HCT116 (cell line): ENCODE data around the gene CRYGN. TPM values are rescaled to one million over a fixed set of nuclear protein-coding genes. Genes with fewer than 3 reads are reported as not detected.

Experiments
- ATAC-seq: fragments of 200-7000 bp; cut with Tn5 transposase; 2 replicates; pipeline ENCODE4 v1.9.1; 2020; ENCODE audit warnings: mild to moderate bottlenecking, moderate library complexity
- BruUV-seq: library from RNA; stranded (reverse); fragments of 400-500 nt; replicated peaks from 2 replicates; lab custom pipeline; 2021; lab: Mats Ljungman, UMichigan
- CTCF ChIA-PET: fragments of 300-600 bp; sonication (Branson Sonifier 250); formaldehyde crosslinking; loops from one replicate; lab custom pipeline; 2021; ENCODE audit warnings: antibody characterized with exemption; lab: Charles Lee
- POLR2A ChIA-PET: fragments of 300-600, 350-600 bp; sonication (Branson Sonifier 250); formaldehyde crosslinking; loops from one replicate; lab custom pipeline; 2021; ENCODE audit warnings: antibody characterized with exemption; lab: Charles Lee
- RAD21 ChIA-PET, 2 experiments: fragments of 300-600 bp; sonication (Branson Sonifier 250); formaldehyde crosslinking; loops; one replicate each; lab custom pipeline; 2023; ENCODE audit warnings: low total read pairs in 2 of 2; ENCODE audit not compliant: uncharacterized antibody in 2 of 2, unreplicated experiment in 2 of 2, low non-redundant PET in 1 of 2; lab: Charles Lee
- DNase-seq: peaks from one replicate; pipeline ENCODE4 v3.0.0-alpha.2; 2010; ENCODE audit warnings: low read depth, low spot score
- H2AFZ ChIP-seq: fragments of 200-600 bp; shearing (Covaris generic), sonication (generic); 2 replicates; pipeline ENCODE4 v1.6.1; 2017; ENCODE audit warnings: low read depth, mixed run types, mixed read lengths, antibody characterized with exemption, low read length; ENCODE audit not compliant: poor library complexity, severe bottlenecking
- H3K27ac ChIP-seq: 2 replicates; pipeline ENCODE4 v1.5.1; 2012; ENCODE audit warnings: low read depth, low read length
- H3K27me3 ChIP-seq: fragments of 200-600 bp; sonication (generic); 2 replicates; pipeline ENCODE4 v1.6.1; 2016; ENCODE audit warnings: mixed run types, low read length, mixed read lengths; ENCODE audit not compliant: insufficient read depth
- H3K36me3 ChIP-seq, 2 experiments: fragments of 200-500 bp in 1 of 2; fragments of 200-600 bp in 1 of 2; sonication (Bioruptor generic) in 1 of 2; sonication (generic) in 1 of 2; 2 replicates each; pipeline versions ENCODE4 v1.5.1 to v1.6.1; 2014 to 2016; ENCODE audit warnings: low read length in 2 of 2, inconsistent platforms in 1 of 2, mixed read lengths in 1 of 2, mixed run types in 1 of 2; ENCODE audit not compliant: insufficient read depth in 2 of 2, control insufficient read depth in 1 of 2
- H3K4me1 ChIP-seq, 2 experiments: fragments of 200-600 bp in 1 of 2; sonication (generic) in 1 of 2; 2 replicates each; pipeline versions ENCODE4 v1.5.1 to v1.6.1; 2012 to 2017; ENCODE audit warnings: low read length in 2 of 2, inconsistent platforms in 1 of 2, mild to moderate bottlenecking in 1 of 2, mixed read lengths in 1 of 2, mixed run types in 1 of 2, moderate library complexity in 1 of 2; ENCODE audit not compliant: insufficient read depth in 2 of 2, control insufficient read depth in 1 of 2
- H3K4me2 ChIP-seq: fragments of 200-600 bp; sonication (generic); 2 replicates; pipeline ENCODE4 v1.6.1; 2017; ENCODE audit warnings: mixed run types, low read length, mixed read lengths
- H3K4me3 ChIP-seq, 2 experiments: fragments of 200-600 bp in 1 of 2; sonication (generic) in 1 of 2; replicated peaks in 1 of 2; 2 replicates each; pipeline ENCODE4 v1.5.1; 2011 to 2016; ENCODE audit warnings: low read length in 2 of 2, control low read depth in 1 of 2, low read depth in 1 of 2, mild to moderate bottlenecking in 1 of 2, mixed read lengths in 1 of 2, mixed run types in 1 of 2
- H3K79me2 ChIP-seq: fragments of 200-600 bp; sonication (generic); 2 replicates; pipeline ENCODE4 v1.6.1; 2017; ENCODE audit warnings: mild to moderate bottlenecking, mixed run types, low read length, moderate library complexity, mixed read lengths; ENCODE audit not compliant: insufficient read depth
- H3K9ac ChIP-seq: fragments of 200-600 bp; sonication (generic); 2 replicates; pipeline ENCODE4 v1.6.1; 2016; ENCODE audit warnings: low read length, mixed read lengths
- H3K9me2 ChIP-seq: fragments of 200-600 bp; sonication (generic), shearing (Covaris generic); 2 replicates; pipeline ENCODE4 v1.6.1; 2017; ENCODE audit warnings: mixed run types, mild to moderate bottlenecking, moderate library complexity; ENCODE audit not compliant: insufficient read depth
- H3K9me3 ChIP-seq, 2 experiments: fragments of 200-500 bp in 1 of 2; fragments of 200-600 bp in 1 of 2; sonication (Bioruptor generic) in 1 of 2; sonication (generic) in 1 of 2; 2 replicates each; pipeline ENCODE4 v1.6.1; 2014 to 2017; ENCODE audit warnings: low read length in 2 of 2, mixed read lengths in 2 of 2, inconsistent platforms in 1 of 2, low read depth in 1 of 2, mild to moderate bottlenecking in 1 of 2, mixed run types in 1 of 2, moderate library complexity in 1 of 2; ENCODE audit not compliant: control insufficient read depth in 1 of 2, insufficient read depth in 1 of 2
- H4K20me1 ChIP-seq: fragments of 200-600 bp; sonication (generic), shearing (Covaris generic); 2 replicates; pipeline ENCODE4 v1.6.1; 2017; ENCODE audit warnings: mixed run types, mild to moderate bottlenecking, moderate library complexity; ENCODE audit not compliant: insufficient read depth
- ATF3 ChIP-seq: IDR thresholded peaks from 2 replicates; pipeline ENCODE4 v1.6.1; 2012
- CBX3 ChIP-seq: IDR thresholded peaks from 2 replicates; pipeline ENCODE4 v1.6.1; 2012; ENCODE audit warnings: low read depth
- EGR1 ChIP-seq: IDR thresholded peaks from 2 replicates; pipeline ENCODE4 v1.6.1; 2012; ENCODE audit warnings: low read depth
- ELF1 ChIP-seq: IDR thresholded peaks from 2 replicates; pipeline ENCODE4 v1.6.1; 2012; ENCODE audit warnings: low read depth, borderline replicate concordance
- EZH2phosphoT487 ChIP-seq: fragments of 200-600 bp; IDR thresholded peaks from 2 replicates; pipeline ENCODE4 v1.6.1; 2018; ENCODE audit warnings: antibody characterized with exemption, borderline replicate concordance
- FOSL1 ChIP-seq: IDR thresholded peaks from 2 replicates; pipeline ENCODE4 v1.6.1; 2012; ENCODE audit warnings: low read depth
- MAX ChIP-seq: IDR thresholded peaks from 2 replicates; pipeline ENCODE4 v1.6.1; 2012
- POLR2AphosphoS5 ChIP-seq: IDR thresholded peaks from 2 replicates; pipeline ENCODE4 v1.6.1; 2011; ENCODE audit warnings: mild to moderate bottlenecking, low read depth, low read length, moderate library complexity
- RAD21 ChIP-seq: IDR thresholded peaks from 2 replicates; pipeline ENCODE4 v1.6.1; 2012; ENCODE audit warnings: low read depth, mild to moderate bottlenecking
- REST ChIP-seq: IDR thresholded peaks from 2 replicates; pipeline ENCODE4 v1.6.1; 2012; ENCODE audit warnings: low read depth
- SP1 ChIP-seq: IDR thresholded peaks from 2 replicates; pipeline ENCODE4 v1.6.1; 2012; ENCODE audit warnings: low read depth
- SRF ChIP-seq: IDR thresholded peaks from 2 replicates; pipeline ENCODE4 v1.6.1; 2012; ENCODE audit warnings: low read depth
- TCF7L2 ChIP-seq: IDR thresholded peaks from 2 replicates; pipeline ENCODE4 v1.7.0; 2011; ENCODE audit warnings: borderline replicate concordance, inconsistent platforms; ENCODE audit not compliant: insufficient read depth, insufficient read length; ENCODE audit errors: extremely low read depth
- YY1 ChIP-seq: IDR thresholded peaks from 2 replicates; pipeline ENCODE4 v1.6.1; 2011; ENCODE audit warnings: low read length, low read depth, moderate library complexity, mild to moderate bottlenecking; ENCODE audit not compliant: insufficient replicate concordance; ENCODE audit errors: extremely low read depth
- ZFX ChIP-seq: fragments of 450-650 bp; IDR thresholded peaks from 2 replicates; pipeline ENCODE4 v1.6.1; 2017
- intact Hi-C: fragments of 100-400 bp; cut with micrococcal nuclease; formaldehyde crosslinking; loops from 2 replicates; pipeline ENCODE4 v1.10.0; 2022
- total RNA-seq: library from RNA; stranded (reverse); gene quantifications from one replicate; pipeline ENCODE4 v1.2.1, GENCODE V29; 2021; ENCODE audit not compliant: unreplicated experiment

CRYGN gene
- total RNA-seq, 1 experiment from 2014 or later = not detected

GRCh38 chr7:151397026-151397425 lies 42.9 kb downstream of the CRYGN start:
- CTCF ChIA-PET = no interaction called here
- RAD21 ChIA-PET = no interaction called here
- POLR2A ChIA-PET = no interaction called here
- Histone ChIP-seq H3K9me2 (no peaks in the 10 kb centered on the region), H3K36me3 (no peaks in the 10 kb centered on the region), H2AFZ (no peak overlapping the region), H3K4me1 (peaks cover 0 to 14% of the 10 kb centered on the region in 2 experiments; a peak in 2 of 4 replicates), H3K9me3 (no peaks in the 10 kb centered on the region), H3K4me3 (no peak overlapping the region), H4K20me1 (no peaks in the 10 kb centered on the region), H3K9ac (no peak overlapping the region), H3K79me2 (no peaks in the 10 kb centered on the region), H3K27ac (no peak overlapping the region), H3K27me3 (no peaks in the 10 kb centered on the region), H3K4me2 (no peak overlapping the region)
- TF ChIP-seq FOSL1 = no peak
- no peak for TF ChIP-seq ATF3
- no peak for TF ChIP-seq YY1
- no peak for TF ChIP-seq SRF
- TF ChIP-seq RAD21 = no peak
- no peak for TF ChIP-seq REST
- TF ChIP-seq EZH2phosphoT487 = no peak
- no peak for TF ChIP-seq POLR2AphosphoS5
- TF ChIP-seq EGR1 = no peak
- no peak for TF ChIP-seq TCF7L2
- no peak for TF ChIP-seq CBX3
- no peak for TF ChIP-seq ZFX
- no peak for TF ChIP-seq SP1
- TF ChIP-seq MAX = no peak
- no peak for TF ChIP-seq ELF1
- intact Hi-C loops = no loop called here
- BruUV-seq = no TSS peak
- DNase-seq = no peak
- ATAC-seq = no peak
